Thyroid gland (tissue), 4 donors: Measurements from ENCODE around the gene PLA2G12A.

Source experiments
- POLR2A ChIP-seq, 2 donors: fragments of 450-650 bp; IDR thresholded peaks; one replicate each; pipeline ENCODE4 v1.6.1; 2017; ENCODE audit warnings: antibody characterized with exemption in 2 of 2, mild to moderate bottlenecking in 2 of 2, moderate library complexity in 1 of 2
- TF ChIP-seq, protein P1 (sequence below), 6 experiments: fragments of 200-600 bp in 3 of 6; fragments of 450-650 bp in 3 of 6; sonication (generic) in 3 of 6; IDR thresholded peaks; one replicate each; pipeline ENCODE4 v1.5.1; 2016 to 2019; ENCODE audit warnings: antibody characterized with exemption in 6 of 6, mild to moderate bottlenecking in 2 of 6, inconsistent platforms in 1 of 6, moderate library complexity in 1 of 6

DNA sequence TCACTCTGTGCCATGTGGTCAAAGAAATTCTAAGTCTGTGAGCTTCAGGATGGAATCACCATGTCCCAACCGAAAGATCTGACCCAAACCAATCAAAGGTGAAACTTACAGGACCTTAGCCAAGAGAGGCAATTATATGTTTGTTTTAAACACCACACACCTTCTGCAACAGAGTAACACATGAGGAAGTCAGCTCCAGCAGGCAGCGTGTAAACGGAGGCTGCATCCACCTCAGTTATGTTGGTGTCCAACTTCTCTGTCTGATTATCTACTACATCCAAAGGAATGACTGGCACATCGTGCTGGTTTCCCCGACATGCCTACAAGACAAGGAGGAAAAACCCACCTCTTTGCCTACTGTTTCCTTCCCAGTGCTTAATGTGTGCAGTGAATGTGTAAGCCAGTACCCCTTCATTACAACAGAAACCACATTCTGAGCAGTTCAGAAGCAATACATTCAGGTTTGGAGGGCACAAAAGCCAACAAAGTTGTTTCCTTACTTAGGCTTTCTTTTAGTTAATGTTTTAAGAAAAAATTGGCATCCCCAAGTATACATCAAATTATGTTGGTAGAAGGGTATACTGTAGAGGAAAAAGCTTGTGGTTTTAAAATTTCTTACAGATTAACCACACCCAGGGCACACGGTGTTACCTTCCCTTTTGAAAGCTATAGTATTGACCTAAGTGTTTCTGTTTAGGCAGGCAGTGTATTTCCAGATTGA lies 39.0 kb downstream of the PLA2G12A start:
- TF ChIP-seq POLR2A (IDR thresholded peaks at IDR 0.05), result no peak
- TF ChIP-seq, protein P1, sequence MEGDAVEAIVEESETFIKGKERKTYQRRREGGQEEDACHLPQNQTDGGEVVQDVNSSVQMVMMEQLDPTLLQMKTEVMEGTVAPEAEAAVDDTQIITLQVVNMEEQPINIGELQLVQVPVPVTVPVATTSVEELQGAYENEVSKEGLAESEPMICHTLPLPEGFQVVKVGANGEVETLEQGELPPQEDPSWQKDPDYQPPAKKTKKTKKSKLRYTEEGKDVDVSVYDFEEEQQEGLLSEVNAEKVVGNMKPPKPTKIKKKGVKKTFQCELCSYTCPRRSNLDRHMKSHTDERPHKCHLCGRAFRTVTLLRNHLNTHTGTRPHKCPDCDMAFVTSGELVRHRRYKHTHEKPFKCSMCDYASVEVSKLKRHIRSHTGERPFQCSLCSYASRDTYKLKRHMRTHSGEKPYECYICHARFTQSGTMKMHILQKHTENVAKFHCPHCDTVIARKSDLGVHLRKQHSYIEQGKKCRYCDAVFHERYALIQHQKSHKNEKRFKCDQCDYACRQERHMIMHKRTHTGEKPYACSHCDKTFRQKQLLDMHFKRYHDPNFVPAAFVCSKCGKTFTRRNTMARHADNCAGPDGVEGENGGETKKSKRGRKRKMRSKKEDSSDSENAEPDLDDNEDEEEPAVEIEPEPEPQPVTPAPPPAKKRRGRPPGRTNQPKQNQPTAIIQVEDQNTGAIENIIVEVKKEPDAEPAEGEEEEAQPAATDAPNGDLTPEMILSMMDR (IDR thresholded peaks at IDR 0.05), result no peak
